Dedifferentiated amniotic fluid mesenchymal stem cell (primary cell): ENCODE data around the gene PIWIL1.

Source experiments
- DNase-seq: peaks from one replicate; pipeline ENCODE4 v3.0.0-alpha.2; 2016; ENCODE audit errors: extremely low spot score

Gene PIWIL1

GRCh38 chr12:130337488-130338303 lies at the start of gene PIWIL1:
PIWIL1 (plus strand) TSS chr12:130337887; CDS start chr12:130342592, 4,705 bp downstream.
- no peak for DNase-seq

GRCh38 chr12:130288206-130288605 lies 49.5 kb upstream of the PIWIL1 start:
- DNase-seq = no peak

- no peak for DNase-seq
Observed at GRCh38 chr12:130288691-130289090, 49.0 kb upstream of the PIWIL1 start.

GRCh38 chr12:130290114-130290513 lies 47.6 kb upstream of the PIWIL1 start:
- no peak for DNase-seq

- DNase-seq = no peak
Observed at GRCh38 chr12:130298322-130299021, 39.2 kb upstream of the PIWIL1 start.

- DNase-seq = no peak
Observed at GRCh38 chr12:130299574-130299973, 38.1 kb upstream of the PIWIL1 start.

- DNase-seq = no peak
Observed at GRCh38 chr12:130300090-130300489, 37.6 kb upstream of the PIWIL1 start.

- DNase-seq = no peak
Observed at GRCh38 chr12:130300737-130301535, 36.8 kb upstream of the PIWIL1 start.

- DNase-seq = no peak
Observed at GRCh38 chr12:130301559-130301958, 36.1 kb upstream of the PIWIL1 start.

- no peak for DNase-seq
Observed at GRCh38 chr12:130303781-130304180, 33.9 kb upstream of the PIWIL1 start.

GRCh38 chr12:130307859-130308258 lies 29.8 kb upstream of the PIWIL1 start:
- no peak for DNase-seq

GRCh38 chr12:130308393-130308792 lies 29.3 kb upstream of the PIWIL1 start:
- DNase-seq = no peak

- no peak for DNase-seq
Observed at GRCh38 chr12:130316251-130316650, 21.4 kb upstream of the PIWIL1 start.

- DNase-seq = no peak
Observed at GRCh38 chr12:130320536-130320935, 17.2 kb upstream of the PIWIL1 start.

GRCh38 chr12:130322263-130322662 lies 15.4 kb upstream of the PIWIL1 start:
- DNase-seq = no peak

GRCh38 chr12:130330685-130331084 lies 7.0 kb upstream of the PIWIL1 start:
- DNase-seq = no peak

- no peak for DNase-seq
Observed at GRCh38 chr12:130331146-130331545, 6.5 kb upstream of the PIWIL1 start.

- no peak for DNase-seq
Observed at GRCh38 chr12:130333341-130333740, 4.3 kb upstream of the PIWIL1 start.

GRCh38 chr12:130334399-130334798 lies 3.3 kb upstream of the PIWIL1 start:
- no peak for DNase-seq

- no peak for DNase-seq
Observed at GRCh38 chr12:130334937-130335336, 2.8 kb upstream of the PIWIL1 start.

- peak; percentile 74 for DNase-seq
Observed at GRCh38 chr12:130335517-130336392, 1.9 kb upstream of the PIWIL1 start.
